Mesothelial cell of epicardium (in vitro differentiated cells): ENCODE measurements around the gene OR56B1. TPM values are rescaled to one million over a fixed set of nuclear protein-coding genes. Genes with fewer than 3 reads are reported as not detected.

Experiments used
- DNase-seq, 2 experiments: peaks; one replicate each; pipeline ENCODE4 v3.0.0; 2021; ENCODE audit warnings: low spot score in 2 of 2; ENCODE audit not compliant: unreplicated experiment in 2 of 2
- H3K27ac Mint-ChIP-seq: 2 replicates; pipeline ENCODE4 v1.8.0; 2021; ENCODE audit warnings: mixed read lengths
- H3K27me3 Mint-ChIP-seq: 2 replicates; pipeline ENCODE4 v1.8.0; 2021; ENCODE audit warnings: low read depth, mixed read lengths
- H3K36me3 Mint-ChIP-seq: 2 replicates; pipeline ENCODE4 v1.8.0; 2021; ENCODE audit warnings: mixed read lengths
- H3K4me1 Mint-ChIP-seq: 2 replicates; pipeline ENCODE4 v1.8.0; 2021; ENCODE audit warnings: mixed read lengths
- H3K4me3 Mint-ChIP-seq: 2 replicates; pipeline ENCODE4 v1.8.0; 2021; ENCODE audit warnings: mild to moderate bottlenecking, moderate library complexity, mixed read lengths
- H3K9me3 Mint-ChIP-seq: 2 replicates; pipeline ENCODE4 v1.8.0; 2021; ENCODE audit warnings: mixed read lengths
- total RNA-seq: library from RNA; stranded (reverse); gene quantifications from 3 replicates; pipeline ENCODE4 v1.2.1, GENCODE V29; 2021
- TF ChIP-seq, protein P1 (sequence below): fragments of 200-600 bp; sonication (generic); IDR thresholded peaks from one replicate; pipeline ENCODE4 v1.5.0; 2021; ENCODE audit warnings: antibody characterized with exemption; ENCODE audit not compliant: unreplicated experiment

The OR56B1 gene
- total RNA-seq, 1 donor from 2014 or later = 0.11 TPM

GRCh38 chr11:5700421-5701054 is 35.7 kb upstream of the OR56B1 start:
- Mint-ChIP-seq H3K4me1 (peaks cover 3% of the 10 kb centered on the region), H3K4me3 (no peak overlapping the region), H3K27me3 (no peaks in the 10 kb centered on the region), H3K27ac (no peak overlapping the region), H3K36me3 (peaks cover 26% of the 10 kb centered on the region), H3K9me3 (no peaks in the 10 kb centered on the region)
- TF ChIP-seq, protein P1, sequence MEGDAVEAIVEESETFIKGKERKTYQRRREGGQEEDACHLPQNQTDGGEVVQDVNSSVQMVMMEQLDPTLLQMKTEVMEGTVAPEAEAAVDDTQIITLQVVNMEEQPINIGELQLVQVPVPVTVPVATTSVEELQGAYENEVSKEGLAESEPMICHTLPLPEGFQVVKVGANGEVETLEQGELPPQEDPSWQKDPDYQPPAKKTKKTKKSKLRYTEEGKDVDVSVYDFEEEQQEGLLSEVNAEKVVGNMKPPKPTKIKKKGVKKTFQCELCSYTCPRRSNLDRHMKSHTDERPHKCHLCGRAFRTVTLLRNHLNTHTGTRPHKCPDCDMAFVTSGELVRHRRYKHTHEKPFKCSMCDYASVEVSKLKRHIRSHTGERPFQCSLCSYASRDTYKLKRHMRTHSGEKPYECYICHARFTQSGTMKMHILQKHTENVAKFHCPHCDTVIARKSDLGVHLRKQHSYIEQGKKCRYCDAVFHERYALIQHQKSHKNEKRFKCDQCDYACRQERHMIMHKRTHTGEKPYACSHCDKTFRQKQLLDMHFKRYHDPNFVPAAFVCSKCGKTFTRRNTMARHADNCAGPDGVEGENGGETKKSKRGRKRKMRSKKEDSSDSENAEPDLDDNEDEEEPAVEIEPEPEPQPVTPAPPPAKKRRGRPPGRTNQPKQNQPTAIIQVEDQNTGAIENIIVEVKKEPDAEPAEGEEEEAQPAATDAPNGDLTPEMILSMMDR = no peak
- no peak for DNase-seq

DNA sequence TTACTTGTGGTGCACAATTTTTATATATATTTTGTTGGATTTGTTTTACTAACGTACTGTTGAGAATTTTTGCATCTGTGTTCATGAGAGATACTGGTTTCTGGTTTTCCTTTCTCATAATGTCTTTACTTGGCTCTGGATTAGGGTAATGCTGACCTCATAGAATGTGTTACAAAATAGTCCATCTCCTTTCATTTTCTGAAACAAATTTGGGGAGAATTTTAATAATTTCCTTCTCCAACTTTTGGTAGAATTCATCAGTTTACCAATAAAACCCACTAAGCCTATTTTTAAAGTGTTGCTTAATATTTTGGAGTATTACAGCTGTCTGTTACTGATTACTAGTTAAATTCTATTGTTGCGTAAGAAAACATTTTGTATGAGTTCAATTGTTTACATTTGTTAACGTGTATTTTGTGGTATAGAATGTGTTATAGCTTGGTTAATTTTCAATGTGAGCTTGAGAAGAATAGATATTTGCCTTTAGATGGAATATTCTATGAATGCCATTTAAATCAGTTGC is 35.1 kb upstream of the OR56B1 start:
- Mint-ChIP-seq H3K36me3 (peaks cover 26% of the 10 kb centered on the region), H3K27ac (no peak overlapping the region), H3K4me1 (peaks cover 4% of the 10 kb centered on the region), H3K27me3 (no peaks in the 10 kb centered on the region), H3K4me3 (no peak overlapping the region), H3K9me3 (no peaks in the 10 kb centered on the region)
- TF ChIP-seq, protein P1 = no peak
- no peak for DNase-seq

DNA sequence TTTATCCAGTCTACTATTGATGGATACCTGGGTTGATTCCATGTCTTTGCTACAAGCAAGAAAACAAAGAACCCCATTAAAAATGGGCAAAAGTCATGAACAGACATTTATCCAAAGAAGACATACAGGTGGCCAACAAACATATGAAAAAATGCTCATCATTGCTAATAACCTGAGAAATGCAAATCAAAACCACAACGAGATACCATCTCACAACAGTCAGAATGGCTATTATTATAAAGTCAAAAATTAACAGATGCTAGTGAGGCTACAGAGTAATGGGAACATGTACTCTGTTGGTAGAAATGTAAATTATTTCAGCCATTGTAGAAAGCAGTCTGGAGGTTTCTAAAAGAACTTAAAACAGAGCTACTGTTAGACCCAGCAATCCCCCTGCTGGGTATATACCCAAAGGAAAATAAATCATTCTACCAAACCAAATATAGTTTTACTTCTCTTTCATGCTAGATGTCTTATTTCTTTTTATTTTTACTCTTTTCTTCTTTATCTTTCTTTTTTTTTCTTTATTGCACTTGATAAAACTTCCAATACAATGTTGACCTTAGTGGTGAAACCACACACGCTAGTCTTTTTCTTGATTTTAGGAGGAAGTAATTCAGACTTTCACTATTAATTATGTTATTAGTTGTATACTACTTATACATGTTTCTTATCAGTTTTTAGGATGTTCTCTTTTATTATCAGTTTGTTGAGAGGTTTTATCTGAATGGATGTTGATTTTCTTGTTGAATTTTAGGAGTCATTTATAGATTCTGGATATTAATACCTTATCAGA is 32.3 kb upstream of the OR56B1 start:
- Mint-ChIP-seq H3K36me3 (peaks cover 19% of the 10 kb centered on the region), H3K9me3 (no peaks in the 10 kb centered on the region), H3K27me3 (no peaks in the 10 kb centered on the region), H3K27ac (no peak overlapping the region), H3K4me1 (peaks cover 4% of the 10 kb centered on the region), H3K4me3 (no peak overlapping the region)
- TF ChIP-seq, protein P1 = no peak
- no peak for DNase-seq

DNA sequence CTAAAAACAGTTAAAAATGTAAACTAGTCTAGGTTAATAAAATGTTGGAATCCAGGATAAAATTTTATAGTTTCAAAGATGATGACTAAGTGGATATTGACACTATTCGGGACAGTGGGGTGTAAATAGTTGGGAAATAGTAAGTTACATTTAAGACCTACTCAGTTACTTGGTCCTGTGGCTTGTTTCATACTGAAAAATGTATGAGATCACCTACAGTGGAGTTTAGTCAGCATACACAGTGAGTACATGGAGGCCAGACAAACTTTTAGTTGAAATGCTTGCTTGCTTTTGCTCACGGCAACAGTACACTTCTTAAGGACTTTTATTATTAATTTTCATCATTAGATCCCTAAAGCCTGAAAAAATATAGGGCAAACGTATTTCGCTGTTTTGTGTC is 30.6 kb upstream of the OR56B1 start:
- peaks cover 25% of the 10 kb centered on the region for H3K36me3 Mint-ChIP-seq
- H3K9me3 Mint-ChIP-seq = no peaks in the 10 kb centered on the region
- no peak for DNase-seq
- peaks cover 4% of the 10 kb centered on the region for H3K4me1 Mint-ChIP-seq
- H3K4me3 Mint-ChIP-seq = no peak overlapping the region
- H3K27me3 Mint-ChIP-seq = no peaks in the 10 kb centered on the region
- no peak overlapping the region for H3K27ac Mint-ChIP-seq
- TF ChIP-seq, protein P1 = no peak

GRCh38 chr11:5712507-5712906 is 23.7 kb upstream of the OR56B1 start:
- no peaks in the 10 kb centered on the region for H3K4me1 Mint-ChIP-seq
- no peaks in the 10 kb centered on the region for H3K9me3 Mint-ChIP-seq
- H3K4me3 Mint-ChIP-seq = no peak overlapping the region
- DNase-seq = no peak
- peaks cover 14% of the 10 kb centered on the region for H3K36me3 Mint-ChIP-seq
- H3K27ac Mint-ChIP-seq = no peak overlapping the region
- H3K27me3 Mint-ChIP-seq = no peaks in the 10 kb centered on the region
- TF ChIP-seq, protein P1 = peak; percentile 63
